SK-N-SH (cell line): Measurements from ENCODE around the gene COG2. TPM values are rescaled to one million over a fixed set of nuclear protein-coding genes. Genes with fewer than 3 reads are reported as not detected.
"Not testable (repeated sequence)": the region's sequence is repeated elsewhere in the genome, so short reads cannot be mapped to it uniquely, and the experiment has no call there.

Experiments used
- CTCF ChIA-PET: fragments of 300-600, 350-600 bp; formaldehyde crosslinking; extraction: SDS; loops from one replicate; lab custom pipeline; 2021; lab: Yijun Ruan, JAX
- POLR2A ChIA-PET: fragments of 350-600 bp; sonication (Branson Sonifier 250); formaldehyde crosslinking; extraction: SDS; loops from one replicate; lab custom pipeline; 2020; ENCODE audit warnings: antibody characterized with exemption, inconsistent platforms; lab: Yijun Ruan, JAX
- DNase-seq: peaks from one replicate; pipeline ENCODE4 v3.0.0; 2012
- H2AFZ ChIP-seq: fragments of 200-600 bp; sonication (generic); 2 replicates; pipeline ENCODE4 v1.8.1; 2016; ENCODE audit warnings: antibody characterized with exemption, mild to moderate bottlenecking, low read depth
- H3F3A ChIP-seq: fragments of 200-600 bp; sonication (generic); replicated peaks from 2 replicates; pipeline ENCODE3; 2016; ENCODE audit warnings: antibody characterized with exemption, mild to moderate bottlenecking; ENCODE audit not compliant: insufficient read depth
- H3K27ac ChIP-seq, 2 experiments: fragments of 200-500 bp in 1 of 2; fragments of 200-600 bp in 1 of 2; sonication (Bioruptor generic) in 1 of 2; sonication (generic), shearing (Covaris generic) in 1 of 2; 2 replicates each; pipeline versions ENCODE4 v1.5.1 to v1.6.1; 2014 to 2016; ENCODE audit warnings: low read depth in 2 of 2, inconsistent platforms in 1 of 2, low read length in 1 of 2, mild to moderate bottlenecking in 1 of 2, mixed read lengths in 1 of 2
- H3K27me3 ChIP-seq: fragments of 200-600 bp; sonication (generic), shearing (Covaris generic); 2 replicates; pipeline ENCODE4 v1.6.1; 2016; ENCODE audit warnings: mixed run types; ENCODE audit not compliant: insufficient read depth
- H3K36me3 ChIP-seq, 2 experiments: fragments of 200-500 bp in 1 of 2; fragments of 200-600 bp in 1 of 2; sonication (Bioruptor generic) in 1 of 2; sonication (generic) in 1 of 2; replicated peaks in 1 of 2; 2 replicates each; pipeline versions ENCODE3 to v1.5.1; 2014 to 2016; ENCODE audit warnings: low read length in 1 of 2, mild to moderate bottlenecking in 1 of 2; ENCODE audit not compliant: insufficient read depth in 2 of 2, control insufficient read depth in 1 of 2
- H3K4me1 ChIP-seq, 2 experiments: fragments of 200-500 bp in 1 of 2; fragments of 200-600 bp in 1 of 2; sonication (Bioruptor generic) in 1 of 2; sonication (generic), shearing (Covaris generic) in 1 of 2; 2 replicates each; pipeline versions ENCODE4 v1.5.1 to v1.6.1; 2014 to 2016; ENCODE audit warnings: low read depth in 1 of 2, low read length in 1 of 2, mixed run types in 1 of 2; ENCODE audit not compliant: insufficient read depth in 2 of 2, control insufficient read depth in 1 of 2
- H3K4me2 ChIP-seq: fragments of 200-600 bp; sonication (generic), shearing (Covaris generic); 2 replicates; pipeline ENCODE4 v1.6.1; 2017; ENCODE audit warnings: mixed run types
- H3K4me3 ChIP-seq, 2 experiments: fragments of 200-500 bp in 1 of 2; fragments of 200-600 bp in 1 of 2; sonication (Bioruptor generic) in 1 of 2; sonication (generic), shearing (Covaris generic) in 1 of 2; 2 replicates each; pipeline versions ENCODE4 v1.5.1 to v1.8.1; 2014 to 2016; ENCODE audit warnings: low read depth in 2 of 2, inconsistent platforms in 1 of 2, low read length in 1 of 2, mild to moderate bottlenecking in 1 of 2, mixed read lengths in 1 of 2, moderate library complexity in 1 of 2
- H3K79me2 ChIP-seq: fragments of 200-600 bp; sonication (generic); 2 replicates; pipeline ENCODE4 v1.8.1; 2017; ENCODE audit warnings: mild to moderate bottlenecking; ENCODE audit not compliant: insufficient read depth
- H3K9ac ChIP-seq: fragments of 200-600 bp; sonication (generic); 2 replicates; pipeline ENCODE4 v1.6.1; 2017; ENCODE audit warnings: mixed run types
- H3K9me2 ChIP-seq: fragments of 200-600 bp; sonication (generic); 2 replicates; pipeline ENCODE4 v1.6.1; 2017; ENCODE audit warnings: mixed run types
- H3K9me3 ChIP-seq: fragments of 200-600 bp; sonication (generic); 2 replicates; pipeline ENCODE4 v1.6.1; 2017; ENCODE audit warnings: mixed run types, mild to moderate bottlenecking, moderate library complexity
- H4K20me1 ChIP-seq: fragments of 200-600 bp; sonication (generic); 2 replicates; pipeline ENCODE4 v1.6.1; 2017; ENCODE audit warnings: mild to moderate bottlenecking, mixed run types; ENCODE audit not compliant: insufficient read depth
- ELF1 ChIP-seq: IDR thresholded peaks from 2 replicates; pipeline ENCODE4 v1.4.0; 2012
- FOSL2 ChIP-seq: IDR thresholded peaks from 2 replicates; pipeline ENCODE4 v1.4.0; 2012; ENCODE audit warnings: low read depth, mild to moderate bottlenecking, moderate library complexity, borderline replicate concordance
- FOXM1 ChIP-seq: IDR thresholded peaks from 2 replicates; pipeline ENCODE4 v1.4.0; 2012; ENCODE audit warnings: low read depth, mild to moderate bottlenecking
- GABPA ChIP-seq: IDR thresholded peaks from 2 replicates; pipeline ENCODE4 v1.4.0; 2012; ENCODE audit warnings: low read depth, mild to moderate bottlenecking
- JUND ChIP-seq: IDR thresholded peaks from 2 replicates; pipeline ENCODE4 v1.4.0; 2012
- MEF2A ChIP-seq: IDR thresholded peaks from 2 replicates; pipeline ENCODE4 v1.4.0; 2012; ENCODE audit warnings: low read depth, borderline replicate concordance
- NRF1 ChIP-seq: IDR thresholded peaks from 2 replicates; pipeline ENCODE4 v1.6.1; 2012; ENCODE audit warnings: low read depth, mild to moderate bottlenecking, low read length
- RCOR1 ChIP-seq: fragments of 150-350 bp; IDR thresholded peaks from 2 replicates; pipeline ENCODE4 v1.6.1; 2017; ENCODE audit warnings: antibody characterized with exemption, low read length
- RXRA ChIP-seq: IDR thresholded peaks from 2 replicates; pipeline ENCODE4 v1.4.0; 2012; ENCODE audit warnings: low read depth, mild to moderate bottlenecking, borderline replicate concordance
- SIN3A ChIP-seq: IDR thresholded peaks from 2 replicates; pipeline ENCODE4 v1.6.1; 2012; ENCODE audit warnings: low read depth, mild to moderate bottlenecking, low read length, moderate library complexity, borderline replicate concordance
- TCF12 ChIP-seq: IDR thresholded peaks from 2 replicates; pipeline ENCODE4 v1.4.0; 2012
- TEAD4 ChIP-seq: IDR thresholded peaks from 2 replicates; pipeline ENCODE4 v1.4.0; 2012; ENCODE audit warnings: mild to moderate bottlenecking, borderline replicate concordance; ENCODE audit not compliant: insufficient read depth
- WGBS: methylation state at CpG from one replicate; pipeline ENCODE4 v1.1.6; 2017; ENCODE audit warnings: low lambda C conversion rate; 5-methylcytosine and 5-hydroxymethylcytosine counted together
- polyA plus RNA-seq, 3 experiments: library from polyadenylated mRNA; depleted of rRNA; stranded (reverse); fragments of >200 nt; gene quantifications; 2 replicates each; pipeline ENCODE4 v1.2.3, GENCODE V29; 2012
- TF ChIP-seq, protein P1 (sequence below): IDR thresholded peaks from 2 replicates; pipeline ENCODE4 v1.4.0; 2012; ENCODE audit warnings: low read depth, borderline replicate concordance
- TF ChIP-seq, protein P2 (sequence below): IDR thresholded peaks from 2 replicates; pipeline ENCODE4 v1.6.1; 2012; ENCODE audit warnings: mild to moderate bottlenecking, low read depth, low read length, moderate library complexity
- TF ChIP-seq, protein P3 (sequence below): fragments of 150-350 bp; IDR thresholded peaks from 2 replicates; pipeline ENCODE4 v1.6.1; 2016; ENCODE audit warnings: mild to moderate bottlenecking, low read depth, low read length

COG2 gene
- polyA plus RNA-seq, 1 of the 3 experiments (the other 2 are of a cell fraction): 11.0 TPM

DNA sequence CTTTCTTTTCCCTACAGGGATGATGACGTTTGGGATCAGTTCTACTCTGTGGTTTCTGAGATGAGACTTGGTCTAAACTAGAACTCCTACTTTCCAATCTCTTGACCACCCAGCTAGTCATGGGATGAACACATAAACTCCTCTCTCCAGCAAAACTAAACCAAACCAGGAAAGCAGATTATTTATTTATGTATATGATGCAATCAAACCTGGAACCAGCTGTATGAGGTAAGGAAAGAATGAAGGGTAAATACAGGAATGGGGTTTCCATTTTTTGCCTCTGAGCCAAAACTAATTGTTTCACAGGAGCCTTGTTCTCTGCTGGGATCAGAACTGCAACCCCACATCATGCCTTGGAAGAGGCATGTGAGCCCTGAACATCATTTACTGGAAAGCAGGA lies 75.0 kb downstream of the COG2 start:
- no peak overlapping the region for H3K4me2 ChIP-seq
- H3K9me2 ChIP-seq: no peaks in the 10 kb centered on the region
- H3K4me1 ChIP-seq: peaks cover 0 to 10% of the 10 kb centered on the region in 2 experiments; a peak in 1 of 4 replicates
- TF ChIP-seq GABPA (no peak), TEAD4 (no peak), FOSL2 (no peak), JUND (no peak), FOXM1 (no peak), RXRA (no peak)
- ChIA-PET POLR2A (no interaction called here), CTCF (no interaction called here)
- no peaks in the 10 kb centered on the region for H3K9me3 ChIP-seq
- H3K27ac ChIP-seq: no peak overlapping the region
- H2AFZ ChIP-seq: no peak overlapping the region
- H3K4me3 ChIP-seq: no peak overlapping the region
- no peaks in the 10 kb centered on the region for H3K36me3 ChIP-seq
- no peaks in the 10 kb centered on the region for H3K27me3 ChIP-seq
- no peak overlapping the region for H3K9ac ChIP-seq
- DNase-seq: no peak
- no peaks in the 10 kb centered on the region for H3K79me2 ChIP-seq
- no peaks in the 10 kb centered on the region for H4K20me1 ChIP-seq
- WGBS: 42% methylated on average over 1 of the region's 1 CpG
- H3F3A ChIP-seq: no peaks in the 10 kb centered on the region

DNA sequence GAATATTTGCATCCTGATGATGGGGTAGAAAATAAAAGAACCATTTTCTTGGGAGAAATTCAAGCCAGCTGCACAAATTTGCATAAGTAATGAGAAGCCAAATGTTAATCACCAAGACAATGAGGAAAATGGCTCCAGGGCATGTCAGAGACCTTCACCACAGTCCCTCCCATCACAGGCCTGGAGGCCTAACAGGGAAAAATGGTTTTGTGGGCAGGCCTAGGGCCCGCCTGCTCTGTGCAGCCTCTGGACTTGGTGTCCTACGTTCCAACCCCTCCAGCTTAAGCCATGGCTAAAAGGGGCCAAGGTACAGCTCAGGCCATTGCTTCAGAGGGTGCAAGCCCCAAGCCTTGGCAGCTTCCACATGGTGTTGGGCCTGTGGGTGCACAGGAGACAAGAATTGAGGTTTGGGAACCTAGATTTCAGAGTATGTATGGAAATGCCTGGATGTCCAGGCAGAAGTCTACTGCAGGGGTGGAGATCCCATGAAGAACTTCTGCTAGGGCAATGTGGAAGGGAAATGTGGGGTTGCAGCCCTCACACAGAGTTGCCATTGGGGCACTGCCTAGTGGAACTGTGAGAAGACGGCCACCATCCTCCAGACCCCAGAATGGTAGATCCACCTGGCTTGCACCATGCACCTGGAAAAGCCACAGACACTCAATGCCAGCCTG lies 79.7 kb downstream of the COG2 start:
- POLR2A ChIA-PET, H3K9me2 ChIP-seq, H3F3A ChIP-seq, H3K27ac ChIP-seq, H4K20me1 ChIP-seq, CTCF ChIA-PET, H3K4me2 ChIP-seq, H3K4me3 ChIP-seq, H3K9me3 ChIP-seq, H3K4me1 ChIP-seq, H2AFZ ChIP-seq, H3K27me3 ChIP-seq, DNase-seq, H3K9ac ChIP-seq, H3K79me2 ChIP-seq, H3K36me3 ChIP-seq: not testable (repeated sequence)
- 0% methylated on average over 1 of the region's 3 CpGs for WGBS

DNA sequence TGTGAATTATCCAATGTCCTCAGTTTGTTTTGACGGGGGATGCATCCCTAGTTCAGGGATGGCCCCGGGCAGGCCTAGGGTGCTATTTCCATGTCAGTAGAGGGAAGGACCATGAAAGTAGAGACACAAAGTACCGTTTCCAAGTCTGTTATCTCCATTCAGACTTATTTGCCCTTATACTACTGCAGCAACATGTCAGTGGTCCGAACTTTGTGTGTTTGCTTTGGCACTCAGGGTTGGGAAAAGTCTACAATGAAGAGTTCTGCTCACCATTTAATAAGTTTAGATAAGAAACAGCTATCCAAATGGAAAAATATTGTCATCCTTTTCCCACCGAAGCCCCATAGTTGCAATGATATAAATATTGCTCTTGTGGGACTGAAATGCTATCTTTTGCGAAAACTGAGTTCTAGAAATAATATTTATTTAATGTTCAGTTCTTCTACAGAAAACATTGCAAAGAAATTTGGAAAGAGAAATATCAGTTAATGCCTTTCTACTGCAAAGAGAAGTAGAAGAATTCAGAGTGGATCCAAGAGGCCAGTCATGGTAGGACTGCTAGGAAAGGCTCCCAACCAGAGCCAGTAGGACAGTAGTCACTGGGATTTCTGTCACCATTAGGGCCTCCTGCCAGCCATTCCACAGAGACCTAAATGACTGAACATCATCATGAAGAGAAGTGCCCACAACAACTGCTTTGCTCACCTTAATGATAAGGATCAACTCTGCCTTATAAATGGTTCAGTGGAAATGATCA lies 83.2 kb downstream of the COG2 start:
- H3F3A ChIP-seq: no peaks in the 10 kb centered on the region
- no peak overlapping the region for H3K4me2 ChIP-seq
- no peak overlapping the region for H3K27ac ChIP-seq
- H3K4me3 ChIP-seq: no peak overlapping the region
- no peaks in the 10 kb centered on the region for H3K27me3 ChIP-seq
- H3K36me3 ChIP-seq: no peaks in the 10 kb centered on the region
- no peaks in the 10 kb centered on the region for H3K9me3 ChIP-seq
- no peak overlapping the region for H2AFZ ChIP-seq
- ChIA-PET CTCF (no interaction called here), POLR2A (no interaction called here)
- H3K9me2 ChIP-seq: no peaks in the 10 kb centered on the region
- H3K4me1 ChIP-seq: no peaks in the 10 kb centered on the region; a peak in 1 of 4 replicates
- WGBS: 30% methylated on average over 6 of the region's 6 CpGs
- no peak overlapping the region for H3K9ac ChIP-seq
- no peak for DNase-seq
- no peaks in the 10 kb centered on the region for H3K79me2 ChIP-seq
- H4K20me1 ChIP-seq: no peaks in the 10 kb centered on the region
- TF ChIP-seq, protein P1, sequence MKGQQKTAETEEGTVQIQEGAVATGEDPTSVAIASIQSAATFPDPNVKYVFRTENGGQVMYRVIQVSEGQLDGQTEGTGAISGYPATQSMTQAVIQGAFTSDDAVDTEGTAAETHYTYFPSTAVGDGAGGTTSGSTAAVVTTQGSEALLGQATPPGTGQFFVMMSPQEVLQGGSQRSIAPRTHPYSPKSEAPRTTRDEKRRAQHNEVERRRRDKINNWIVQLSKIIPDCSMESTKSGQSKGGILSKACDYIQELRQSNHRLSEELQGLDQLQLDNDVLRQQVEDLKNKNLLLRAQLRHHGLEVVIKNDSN: no peak
- TF ChIP-seq NRF1 (no peak), SIN3A (no peak), RCOR1 (no peak), ELF1 (no peak), GABPA (no peak), TCF12 (no peak), MEF2A (no peak)
- TF ChIP-seq, protein P2, sequence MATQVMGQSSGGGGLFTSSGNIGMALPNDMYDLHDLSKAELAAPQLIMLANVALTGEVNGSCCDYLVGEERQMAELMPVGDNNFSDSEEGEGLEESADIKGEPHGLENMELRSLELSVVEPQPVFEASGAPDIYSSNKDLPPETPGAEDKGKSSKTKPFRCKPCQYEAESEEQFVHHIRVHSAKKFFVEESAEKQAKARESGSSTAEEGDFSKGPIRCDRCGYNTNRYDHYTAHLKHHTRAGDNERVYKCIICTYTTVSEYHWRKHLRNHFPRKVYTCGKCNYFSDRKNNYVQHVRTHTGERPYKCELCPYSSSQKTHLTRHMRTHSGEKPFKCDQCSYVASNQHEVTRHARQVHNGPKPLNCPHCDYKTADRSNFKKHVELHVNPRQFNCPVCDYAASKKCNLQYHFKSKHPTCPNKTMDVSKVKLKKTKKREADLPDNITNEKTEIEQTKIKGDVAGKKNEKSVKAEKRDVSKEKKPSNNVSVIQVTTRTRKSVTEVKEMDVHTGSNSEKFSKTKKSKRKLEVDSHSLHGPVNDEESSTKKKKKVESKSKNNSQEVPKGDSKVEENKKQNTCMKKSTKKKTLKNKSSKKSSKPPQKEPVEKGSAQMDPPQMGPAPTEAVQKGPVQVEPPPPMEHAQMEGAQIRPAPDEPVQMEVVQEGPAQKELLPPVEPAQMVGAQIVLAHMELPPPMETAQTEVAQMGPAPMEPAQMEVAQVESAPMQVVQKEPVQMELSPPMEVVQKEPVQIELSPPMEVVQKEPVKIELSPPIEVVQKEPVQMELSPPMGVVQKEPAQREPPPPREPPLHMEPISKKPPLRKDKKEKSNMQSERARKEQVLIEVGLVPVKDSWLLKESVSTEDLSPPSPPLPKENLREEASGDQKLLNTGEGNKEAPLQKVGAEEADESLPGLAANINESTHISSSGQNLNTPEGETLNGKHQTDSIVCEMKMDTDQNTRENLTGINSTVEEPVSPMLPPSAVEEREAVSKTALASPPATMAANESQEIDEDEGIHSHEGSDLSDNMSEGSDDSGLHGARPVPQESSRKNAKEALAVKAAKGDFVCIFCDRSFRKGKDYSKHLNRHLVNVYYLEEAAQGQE: no peak
- TF ChIP-seq, protein P3, sequence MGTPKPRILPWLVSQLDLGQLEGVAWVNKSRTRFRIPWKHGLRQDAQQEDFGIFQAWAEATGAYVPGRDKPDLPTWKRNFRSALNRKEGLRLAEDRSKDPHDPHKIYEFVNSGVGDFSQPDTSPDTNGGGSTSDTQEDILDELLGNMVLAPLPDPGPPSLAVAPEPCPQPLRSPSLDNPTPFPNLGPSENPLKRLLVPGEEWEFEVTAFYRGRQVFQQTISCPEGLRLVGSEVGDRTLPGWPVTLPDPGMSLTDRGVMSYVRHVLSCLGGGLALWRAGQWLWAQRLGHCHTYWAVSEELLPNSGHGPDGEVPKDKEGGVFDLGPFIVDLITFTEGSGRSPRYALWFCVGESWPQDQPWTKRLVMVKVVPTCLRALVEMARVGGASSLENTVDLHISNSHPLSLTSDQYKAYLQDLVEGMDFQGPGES: no peak
